Measurements from ENCODE around the gene KDM2A. TPM values are rescaled to one million over a fixed set of nuclear protein-coding genes. Genes with fewer than 3 reads are reported as not detected.
"Not testable (repeated sequence)": the region's sequence is repeated elsewhere in the genome, so short reads cannot be mapped to it uniquely, and the experiment has no call there.

The KDM2A gene
- polyA plus RNA-seq, 1 donor, result 58.5 TPM

- peaks cover 18% of the 10 kb centered on the region for H3K36me3 ChIP-seq (ENCODE audit: control insufficient read depth, insufficient read depth, low read length)
- no peak overlapping the region for H3K4me3 ChIP-seq (ENCODE audit: low read length)
- 35% methylated on average over 4 of the region's 6 CpGs for WGBS (ENCODE audit: insufficient coverage, low lambda C conversion rate)
- no peaks in the 10 kb centered on the region for H3K9me3 ChIP-seq (ENCODE audit: control insufficient read depth, low read depth, low read length)
- peaks cover 30% of the 10 kb centered on the region for H3K4me1 ChIP-seq (ENCODE audit: control insufficient read depth, insufficient read depth, low read length)
- no peaks in the 10 kb centered on the region for H3K27me3 ChIP-seq (ENCODE audit: control insufficient read depth, insufficient read depth, low read length)
- DNase-seq, result peak; percentile 54 to 82
- H3K27ac ChIP-seq (ENCODE audit: low read length), result peak overlapping the region; percentile 60
These were observed 77.0 kb downstream of the KDM2A start for GRCh38 chr11:67195971-67196456.

GRCh38 chr11:67197606-67198005 lies 78.5 kb downstream of the KDM2A start:
- peak overlapping the region; percentile 60 for H3K27ac ChIP-seq (ENCODE audit: low read length)
- WGBS (ENCODE audit: insufficient coverage, low lambda C conversion rate), result no CpG with 5 or more reads among the region's 1 CpG
- peaks cover 18% of the 10 kb centered on the region for H3K36me3 ChIP-seq (ENCODE audit: control insufficient read depth, insufficient read depth, low read length)
- DNase-seq, result peak; percentile 40 to 58
- no peaks in the 10 kb centered on the region for H3K27me3 ChIP-seq (ENCODE audit: control insufficient read depth, insufficient read depth, low read length)
- no peak overlapping the region for H3K4me3 ChIP-seq (ENCODE audit: low read length)
- H3K9me3 ChIP-seq (ENCODE audit: control insufficient read depth, low read depth, low read length), result no peaks in the 10 kb centered on the region
- H3K4me1 ChIP-seq (ENCODE audit: control insufficient read depth, insufficient read depth, low read length), result peaks cover 30% of the 10 kb centered on the region

DNA sequence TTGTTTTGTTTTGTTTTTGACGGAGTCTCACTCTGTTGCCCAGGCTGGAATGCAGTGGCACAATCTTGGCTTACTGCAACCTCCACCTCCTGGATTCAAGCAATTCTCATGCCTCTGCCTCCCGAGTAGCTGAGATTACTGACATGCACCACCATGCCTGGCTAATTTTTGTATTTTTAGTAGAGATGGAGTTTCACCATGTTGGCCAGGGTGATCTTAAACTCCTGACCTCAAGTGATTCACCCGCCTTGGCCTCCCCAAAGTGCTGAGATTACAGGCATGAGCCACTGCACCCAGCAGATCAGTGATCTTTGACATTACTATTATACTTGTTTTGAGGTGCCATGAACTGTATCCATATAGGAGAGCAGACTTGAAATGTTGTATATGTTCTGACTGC lies 79.7 kb downstream of the KDM2A start:
- H3K27me3 ChIP-seq (ENCODE audit: control insufficient read depth, insufficient read depth, low read length); H3K9me3 ChIP-seq (ENCODE audit: control insufficient read depth, low read depth, low read length); H3K27ac ChIP-seq (ENCODE audit: low read length); H3K4me3 ChIP-seq (ENCODE audit: low read length); DNase-seq: not testable (repeated sequence)
- H3K36me3 ChIP-seq (ENCODE audit: control insufficient read depth, insufficient read depth, low read length), result peaks cover 13% of the 10 kb centered on the region
- no CpG with 5 or more reads among the region's 3 CpGs for WGBS (ENCODE audit: insufficient coverage, low lambda C conversion rate)
- peaks cover 30% of the 10 kb centered on the region for H3K4me1 ChIP-seq (ENCODE audit: control insufficient read depth, insufficient read depth, low read length)

DNA sequence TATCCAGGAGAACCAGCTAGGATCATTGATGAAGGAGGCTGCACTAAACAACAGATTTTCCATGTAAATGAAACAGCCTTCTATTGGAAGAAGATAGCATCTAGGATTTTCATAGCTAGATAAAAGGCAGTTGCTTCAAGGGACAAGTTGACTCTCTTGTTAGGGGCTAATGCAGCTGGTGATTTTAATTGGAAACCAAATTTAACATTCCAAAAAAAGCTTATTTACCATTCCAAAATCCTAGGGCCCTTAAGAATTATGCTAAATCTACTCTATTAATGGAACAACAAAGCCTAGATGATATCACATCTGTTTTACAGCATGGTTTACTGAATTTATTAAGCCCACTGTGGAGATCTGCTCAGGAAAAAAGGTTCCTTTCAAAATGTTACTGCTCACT lies 80.7 kb downstream of the KDM2A start:
- H3K4me3 ChIP-seq (ENCODE audit: low read length), result no peak overlapping the region
- no peak for DNase-seq
- no peaks in the 10 kb centered on the region for H3K9me3 ChIP-seq (ENCODE audit: control insufficient read depth, low read depth, low read length)
- H3K27me3 ChIP-seq (ENCODE audit: control insufficient read depth, insufficient read depth, low read length), result no peaks in the 10 kb centered on the region
- no peak overlapping the region for H3K27ac ChIP-seq (ENCODE audit: low read length)
- H3K36me3 ChIP-seq (ENCODE audit: control insufficient read depth, insufficient read depth, low read length), result peaks cover 9% of the 10 kb centered on the region
- H3K4me1 ChIP-seq (ENCODE audit: control insufficient read depth, insufficient read depth, low read length), result peaks cover 30% of the 10 kb centered on the region

DNA sequence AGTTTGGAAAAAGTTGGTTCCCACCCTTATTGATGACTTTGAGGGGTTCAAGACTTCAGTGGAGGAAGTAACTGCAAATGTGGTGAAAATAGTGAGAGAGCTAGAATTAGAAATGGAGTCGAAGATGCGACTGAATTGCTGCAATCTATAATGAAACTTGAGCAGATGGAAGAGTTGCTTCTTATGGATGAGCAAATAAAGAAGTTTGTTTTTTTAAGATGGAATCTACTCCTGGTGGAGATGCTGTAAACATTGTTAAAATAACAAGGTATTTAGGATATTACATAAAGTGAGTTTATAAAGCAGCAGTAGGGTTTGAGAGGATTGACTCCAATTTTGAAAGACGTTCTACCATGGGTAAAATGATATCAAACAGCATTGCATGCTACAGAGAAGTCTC lies 83.0 kb downstream of the KDM2A start:
- H3K4me3 ChIP-seq (ENCODE audit: low read length), result no peak overlapping the region
- H3K27ac ChIP-seq (ENCODE audit: low read length), result no peak overlapping the region
- H3K9me3 ChIP-seq (ENCODE audit: control insufficient read depth, low read depth, low read length), result no peaks in the 10 kb centered on the region
- peaks cover 11% of the 10 kb centered on the region for H3K36me3 ChIP-seq (ENCODE audit: control insufficient read depth, insufficient read depth, low read length)
- no peak for DNase-seq
- peaks cover 11% of the 10 kb centered on the region for H3K4me1 ChIP-seq (ENCODE audit: control insufficient read depth, insufficient read depth, low read length)
- 100% methylated on average over 3 of the region's 3 CpGs for WGBS (ENCODE audit: insufficient coverage, low lambda C conversion rate)
- no peaks in the 10 kb centered on the region for H3K27me3 ChIP-seq (ENCODE audit: control insufficient read depth, insufficient read depth, low read length)

- no peaks in the 10 kb centered on the region for H3K4me1 ChIP-seq (ENCODE audit: control insufficient read depth, insufficient read depth, low read length)
- H3K36me3 ChIP-seq (ENCODE audit: control insufficient read depth, insufficient read depth, low read length), result peaks cover 32% of the 10 kb centered on the region
- H3K27ac ChIP-seq (ENCODE audit: low read length), result no peak overlapping the region
- no peak overlapping the region for H3K4me3 ChIP-seq (ENCODE audit: low read length)
- H3K27me3 ChIP-seq (ENCODE audit: control insufficient read depth, insufficient read depth, low read length), result no peaks in the 10 kb centered on the region
- no peaks in the 10 kb centered on the region for H3K9me3 ChIP-seq (ENCODE audit: control insufficient read depth, low read depth, low read length)
- 94% methylated on average over 2 of the region's 3 CpGs for WGBS (ENCODE audit: insufficient coverage, low lambda C conversion rate)
- no peak for DNase-seq
These were observed 85.8 kb downstream of the KDM2A start for GRCh38 chr11:67204822-67205221.

DNA sequence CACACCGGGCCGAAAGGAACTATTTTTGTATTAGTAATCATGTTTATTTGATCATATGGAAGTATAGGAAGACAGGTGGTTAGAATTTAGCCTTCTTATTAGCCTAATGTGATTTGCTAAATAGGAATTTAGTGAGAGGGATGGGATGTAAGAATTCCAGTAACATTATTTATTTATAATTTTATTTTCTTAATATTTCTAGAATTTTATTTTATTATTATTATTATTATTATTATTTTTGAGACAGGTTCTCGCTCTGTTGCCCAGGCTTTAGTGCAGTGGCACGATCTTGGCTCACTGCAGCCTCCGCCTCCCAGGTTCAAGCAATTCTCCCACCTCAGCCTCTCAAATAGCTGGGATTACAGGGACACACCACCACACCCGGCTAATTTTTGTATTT lies 90.2 kb downstream of the KDM2A start:
- not testable (repeated sequence) for H3K4me1 ChIP-seq (ENCODE audit: control insufficient read depth, insufficient read depth, low read length)

DNA sequence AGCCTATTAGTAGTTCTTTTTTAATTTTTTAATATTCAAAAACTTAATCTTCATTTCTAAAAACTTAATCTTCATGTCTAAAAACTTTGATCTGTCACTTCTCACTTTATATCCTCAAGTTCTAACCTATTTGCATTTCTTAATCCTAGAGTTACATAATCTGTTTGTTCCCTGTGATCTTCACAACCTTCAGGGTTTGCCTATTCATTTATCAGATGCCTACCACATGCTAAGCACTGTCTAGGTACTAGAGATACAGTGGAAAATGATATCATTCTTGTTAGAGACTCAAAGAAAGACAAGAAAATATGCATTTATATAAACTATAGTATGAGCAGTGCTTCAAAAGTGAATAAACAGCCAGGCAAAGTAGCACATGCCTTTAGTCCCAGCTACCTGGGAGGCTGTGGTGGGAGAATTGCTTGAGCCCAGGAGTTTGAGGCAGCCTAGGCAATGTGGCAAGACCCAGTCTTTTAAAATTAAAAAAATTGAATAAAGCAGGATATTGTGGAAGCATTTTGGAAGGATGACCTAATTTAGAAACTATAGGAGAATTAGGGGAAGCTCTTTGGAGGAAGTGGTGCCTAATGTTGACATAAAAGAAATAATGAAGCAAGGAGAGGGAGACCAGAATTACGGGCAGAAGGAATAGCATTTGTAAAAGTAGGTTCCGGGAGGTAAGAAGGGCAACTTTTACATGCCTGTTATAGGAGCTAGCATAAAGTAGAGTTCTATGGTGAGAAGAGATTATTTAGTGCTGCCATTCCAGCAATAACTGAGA lies 92.8 kb downstream of the KDM2A start:
- no peaks in the 10 kb centered on the region for H3K4me1 ChIP-seq (ENCODE audit: control insufficient read depth, insufficient read depth, low read length)
- WGBS (ENCODE audit: insufficient coverage, low lambda C conversion rate), result 90% methylated on average over 2 of the region's 2 CpGs
- no peak for DNase-seq
- H3K9me3 ChIP-seq (ENCODE audit: control insufficient read depth, low read depth, low read length), result no peaks in the 10 kb centered on the region
- H3K27ac ChIP-seq (ENCODE audit: low read length), result no peak overlapping the region
- no peak overlapping the region for H3K4me3 ChIP-seq (ENCODE audit: low read length)
- H3K36me3 ChIP-seq (ENCODE audit: control insufficient read depth, insufficient read depth, low read length), result peaks cover 51% of the 10 kb centered on the region
- H3K27me3 ChIP-seq (ENCODE audit: control insufficient read depth, insufficient read depth, low read length), result no peaks in the 10 kb centered on the region

More for the DNA sequence above, 90.2 kb downstream of the KDM2A start:
- H3K4me3 ChIP-seq (ENCODE audit: low read length); H3K9me3 ChIP-seq (ENCODE audit: control insufficient read depth, low read depth, low read length); H3K27ac ChIP-seq (ENCODE audit: low read length); DNase-seq; H3K27me3 ChIP-seq (ENCODE audit: control insufficient read depth, insufficient read depth, low read length): not testable (repeated sequence)
- no CpG with 5 or more reads among the region's 6 CpGs for WGBS (ENCODE audit: insufficient coverage, low lambda C conversion rate)
- H3K36me3 ChIP-seq (ENCODE audit: control insufficient read depth, insufficient read depth, low read length), result peaks cover 42% of the 10 kb centered on the region

DNA sequence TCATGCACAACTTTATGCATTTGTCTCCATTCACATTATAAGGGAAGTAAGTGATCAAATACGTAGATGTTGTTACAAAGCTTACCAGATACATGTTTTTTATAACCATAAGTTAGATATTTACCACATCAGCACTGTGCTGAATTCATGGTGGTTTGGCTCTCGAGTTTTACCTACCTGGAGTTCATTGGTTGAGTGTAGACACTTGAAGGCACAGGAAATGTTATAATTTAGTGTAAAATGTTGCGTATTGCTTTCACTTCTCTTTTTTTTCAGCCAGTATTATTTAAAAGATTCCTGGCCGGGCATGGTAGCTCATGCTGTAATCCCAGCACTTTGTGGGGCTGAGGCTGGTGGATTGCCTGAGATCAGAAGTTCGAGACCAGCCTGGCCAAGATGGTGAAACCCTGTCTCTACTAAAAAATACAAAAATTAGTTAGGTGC lies 94.1 kb downstream of the KDM2A start:
- no peaks in the 10 kb centered on the region for H3K9me3 ChIP-seq (ENCODE audit: control insufficient read depth, low read depth, low read length)
- H3K27me3 ChIP-seq (ENCODE audit: control insufficient read depth, insufficient read depth, low read length), result no peaks in the 10 kb centered on the region
- peaks cover 53% of the 10 kb centered on the region for H3K36me3 ChIP-seq (ENCODE audit: control insufficient read depth, insufficient read depth, low read length)
- no CpG with 5 or more reads among the region's 5 CpGs for WGBS (ENCODE audit: insufficient coverage, low lambda C conversion rate)
- no peak overlapping the region for H3K27ac ChIP-seq (ENCODE audit: low read length)
- no peaks in the 10 kb centered on the region for H3K4me1 ChIP-seq (ENCODE audit: control insufficient read depth, insufficient read depth, low read length)
- H3K4me3 ChIP-seq (ENCODE audit: low read length), result no peak overlapping the region
- DNase-seq, result no peak

DNA sequence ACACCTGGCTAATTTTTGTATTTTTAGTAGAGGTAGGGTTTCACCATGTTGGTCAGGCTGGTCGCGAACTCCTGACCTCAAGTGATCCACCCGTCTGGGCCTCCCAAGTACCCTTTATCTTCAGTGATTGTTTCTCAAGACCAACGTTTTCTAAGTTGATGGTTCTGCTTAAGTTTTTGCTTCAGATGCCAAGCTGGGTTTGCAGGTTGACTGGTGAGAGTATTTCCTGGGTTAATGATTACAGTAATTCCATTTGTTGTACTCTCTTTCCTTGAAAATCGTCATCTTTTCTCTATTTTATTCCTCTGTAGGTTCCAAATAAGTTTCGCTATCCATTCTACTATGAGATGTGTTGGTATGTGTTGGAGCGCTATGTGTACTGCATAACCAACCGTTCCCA lies 108.7 kb downstream of the KDM2A start:
- WGBS (ENCODE audit: insufficient coverage, low lambda C conversion rate), result 67% methylated on average over 2 of the region's 8 CpGs
- Histone ChIP-seq H3K36me3 (ENCODE audit: control insufficient read depth, insufficient read depth, low read length) (peaks cover 54% of the 10 kb centered on the region), H3K4me1 (ENCODE audit: control insufficient read depth, insufficient read depth, low read length) (no peaks in the 10 kb centered on the region), H3K4me3 (ENCODE audit: low read length) (no peak overlapping the region), H3K27ac (ENCODE audit: low read length) (no peak overlapping the region), H3K27me3 (ENCODE audit: control insufficient read depth, insufficient read depth, low read length) (no peaks in the 10 kb centered on the region), H3K9me3 (ENCODE audit: control insufficient read depth, low read depth, low read length) (no peaks in the 10 kb centered on the region)
- DNase-seq, result no peak

DNA sequence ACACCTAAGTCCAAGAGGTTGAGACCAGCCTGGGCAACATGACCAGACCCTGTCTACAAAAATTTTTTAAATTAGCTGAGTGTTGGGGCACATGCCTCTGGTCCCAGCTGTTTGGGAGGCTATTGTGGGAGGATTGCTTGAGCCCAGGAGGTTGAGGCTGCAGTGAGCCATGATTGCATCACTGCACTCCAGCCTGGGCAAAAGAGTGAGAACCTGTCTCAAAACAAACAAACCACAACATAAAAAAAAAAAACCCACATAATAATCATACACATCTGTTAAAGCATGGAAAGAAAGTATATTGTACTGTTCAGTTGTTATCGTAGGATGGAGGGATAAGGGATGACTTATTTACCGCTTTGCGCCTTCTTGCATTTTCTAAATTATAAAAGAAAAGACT lies 111.3 kb downstream of the KDM2A start:
- peaks cover 45% of the 10 kb centered on the region for H3K36me3 ChIP-seq (ENCODE audit: control insufficient read depth, insufficient read depth, low read length)
- 100% methylated on average over 2 of the region's 3 CpGs for WGBS (ENCODE audit: insufficient coverage, low lambda C conversion rate)
- no peak for DNase-seq
- H3K27ac ChIP-seq (ENCODE audit: low read length), result no peak overlapping the region
- H3K9me3 ChIP-seq (ENCODE audit: control insufficient read depth, low read depth, low read length), result no peaks in the 10 kb centered on the region
- no peaks in the 10 kb centered on the region for H3K4me1 ChIP-seq (ENCODE audit: control insufficient read depth, insufficient read depth, low read length)
- no peak overlapping the region for H3K4me3 ChIP-seq (ENCODE audit: low read length)
- H3K27me3 ChIP-seq (ENCODE audit: control insufficient read depth, insufficient read depth, low read length), result no peaks in the 10 kb centered on the region
